PC-9 (cell line): Measurements from ENCODE around the gene PHF21B. TPM values are rescaled to one million over a fixed set of nuclear protein-coding genes. Genes with fewer than 3 reads are reported as not detected.

ENCODE experiments used
- BruUV-seq: library from RNA; stranded (reverse); fragments of 400-500 nt; replicated peaks from 2 replicates; lab custom pipeline; 2021; lab: Mats Ljungman, UMichigan
- CTCF ChIA-PET: fragments of 300-600 bp; sonication (Branson Sonifier 250); formaldehyde crosslinking; loops from one replicate; lab custom pipeline; 2022; ENCODE audit warnings: antibody characterized with exemption; lab: Charles Lee
- POLR2A ChIA-PET: fragments of 300-600 bp; sonication (Branson Sonifier 250); formaldehyde crosslinking; loops from one replicate; lab custom pipeline; 2022; ENCODE audit warnings: antibody characterized with exemption; ENCODE audit not compliant: unreplicated experiment; lab: Charles Lee
- DNase-seq, 2 experiments: peaks; one replicate each; pipeline versions ENCODE4 v3.0.0 to v3.0.0-alpha.2; 2015 to 2022; ENCODE audit warnings: mixed read lengths in 1 of 2
- H2AFZ ChIP-seq: fragments of 200-600 bp; sonication (generic); 2 replicates; pipeline ENCODE4 v1.8.1; 2017; ENCODE audit warnings: antibody characterized with exemption
- H3F3A ChIP-seq: fragments of 200-600 bp; sonication (generic); 2 replicates; pipeline ENCODE4 v1.8.1; 2017; ENCODE audit warnings: antibody characterized with exemption, mild to moderate bottlenecking, low read depth; ENCODE audit not compliant: insufficient read depth
- H3K27ac ChIP-seq: fragments of 200-600 bp; sonication (generic); 2 replicates; pipeline ENCODE4 v1.6.1; 2016; ENCODE audit warnings: mixed run types
- H3K27me3 ChIP-seq: fragments of 200-600 bp; sonication (generic); 2 replicates; pipeline ENCODE4 v1.6.1; 2016; ENCODE audit warnings: low read depth, mixed run types; ENCODE audit not compliant: insufficient read depth
- H3K36me3 ChIP-seq: fragments of 200-600 bp; sonication (generic); 2 replicates; pipeline ENCODE4 v1.6.1; 2016; ENCODE audit warnings: low read depth, mixed run types
- H3K4me1 ChIP-seq: fragments of 200-600 bp; sonication (generic); replicated peaks from 2 replicates; pipeline ENCODE4 v1.6.1; 2016; ENCODE audit warnings: mixed run types; ENCODE audit not compliant: insufficient read depth
- H3K4me2 ChIP-seq: fragments of 200-600 bp; sonication (generic); 2 replicates; pipeline ENCODE4 v1.6.1; 2017; ENCODE audit warnings: mixed run types
- H3K4me3 ChIP-seq: fragments of 200-600 bp; sonication (generic); 2 replicates; pipeline ENCODE4 v1.6.1; 2016; ENCODE audit warnings: mixed run types
- H3K79me2 ChIP-seq: fragments of 200-600 bp; sonication (generic); 2 replicates; pipeline ENCODE4 v1.6.1; 2017; ENCODE audit warnings: low read depth, mixed run types
- H3K9me2 ChIP-seq: fragments of 200-600 bp; sonication (generic); 2 replicates; pipeline ENCODE4 v1.8.1; 2017; ENCODE audit warnings: mild to moderate bottlenecking; ENCODE audit not compliant: insufficient read depth
- H3K9me3 ChIP-seq: fragments of 200-600 bp; sonication (generic); 2 replicates; pipeline ENCODE4 v1.8.1; 2016; ENCODE audit warnings: low read depth; ENCODE audit not compliant: insufficient read depth
- H4K20me1 ChIP-seq: fragments of 200-600 bp; sonication (generic); 2 replicates; pipeline ENCODE4 v1.8.1; 2017; ENCODE audit not compliant: insufficient read depth
- CTCF ChIP-seq: fragments of 200-600 bp; sonication (generic); conservative IDR thresholded peaks from 2 replicates; pipeline ENCODE4 v1.6.1; 2017; ENCODE audit warnings: mixed run types, antibody characterized with exemption, mild to moderate bottlenecking, moderate library complexity
- EZH2 ChIP-seq: fragments of 200-600 bp; sonication (generic); IDR thresholded peaks from 2 replicates; pipeline ENCODE4 v1.8.0; 2017; ENCODE audit warnings: antibody characterized with exemption, low read depth
- intact Hi-C: fragments of 100-400 bp; cut with micrococcal nuclease; formaldehyde crosslinking; loops from one replicate; pipeline ENCODE4 v1.10.0; 2022; ENCODE audit not compliant: unreplicated experiment
- total RNA-seq: library from RNA; stranded (reverse); gene quantifications from 2 replicates; pipeline ENCODE4 v1.2.3, GENCODE V29; 2021

Gene PHF21B
- total RNA-seq, 1 experiment from 2014 or later: not detected

GRCh38 chr22:44932493-44932892 is 77.3 kb downstream of the PHF21B start:
- no TSS peak for BruUV-seq
- CTCF ChIA-PET: no interaction called here
- no peaks in the 10 kb centered on the region for H3K79me2 ChIP-seq
- TF ChIP-seq CTCF: no peak
- TF ChIP-seq EZH2: no peak
- no peak overlapping the region for H3K27ac ChIP-seq
- H2AFZ ChIP-seq: no peak overlapping the region
- intact Hi-C loops: no loop called here
- no peaks in the 10 kb centered on the region for H3K4me1 ChIP-seq
- H3K9me2 ChIP-seq: no peaks in the 10 kb centered on the region
- DNase-seq: no peak
- H3K4me3 ChIP-seq: no peak overlapping the region
- no peaks in the 10 kb centered on the region for H3K9me3 ChIP-seq
- H3K4me2 ChIP-seq: no peak overlapping the region
- H3K36me3 ChIP-seq: no peaks in the 10 kb centered on the region
- peaks cover 97% of the 10 kb centered on the region for H3K27me3 ChIP-seq
- no peaks in the 10 kb centered on the region for H3F3A ChIP-seq
- POLR2A ChIA-PET: interaction anchor here (0.7 kb wide), 1 partner anchor 62 kb away, joined by 6 read pairs; no protein-coding TSS in a partner anchor
- no peaks in the 10 kb centered on the region for H4K20me1 ChIP-seq

- DNase-seq: no peak
- TF ChIP-seq CTCF (no peak), EZH2 (no peak)
- Histone ChIP-seq H2AFZ (no peak overlapping the region), H3K79me2 (no peaks in the 10 kb centered on the region), H3K27ac (no peak overlapping the region), H3K36me3 (no peaks in the 10 kb centered on the region), H3K9me2 (no peaks in the 10 kb centered on the region), H3F3A (no peaks in the 10 kb centered on the region), H4K20me1 (no peaks in the 10 kb centered on the region), H3K9me3 (no peaks in the 10 kb centered on the region), H3K4me1 (no peaks in the 10 kb centered on the region), H3K4me3 (no peak overlapping the region), H3K4me2 (no peak overlapping the region), H3K27me3 (peaks cover 97% of the 10 kb centered on the region)
- ChIA-PET POLR2A (interaction anchor here (0.7 kb wide), 1 partner anchor 63 kb away, joined by 6 read pairs; no protein-coding TSS in a partner anchor), CTCF (no interaction called here)
- intact Hi-C loops: no loop called here
- no TSS peak for BruUV-seq
These were observed 78.0 kb downstream of the PHF21B start for GRCh38 chr22:44931766-44932165.

GRCh38 chr22:44931077-44931540 is 78.7 kb downstream of the PHF21B start:
- DNase-seq: no peak
- intact Hi-C loops: no loop called here
- H4K20me1 ChIP-seq: no peaks in the 10 kb centered on the region
- TF ChIP-seq EZH2 (no peak), CTCF (no peak)
- POLR2A ChIA-PET: no interaction called here
- no peaks in the 10 kb centered on the region for H3K9me3 ChIP-seq
- H3K27me3 ChIP-seq: peaks cover 97% of the 10 kb centered on the region
- no peaks in the 10 kb centered on the region for H3K4me1 ChIP-seq
- H3K4me2 ChIP-seq: no peak overlapping the region
- BruUV-seq: no TSS peak
- no peak overlapping the region for H3K4me3 ChIP-seq
- no peaks in the 10 kb centered on the region for H3K9me2 ChIP-seq
- no peaks in the 10 kb centered on the region for H3K36me3 ChIP-seq
- no peak overlapping the region for H2AFZ ChIP-seq
- CTCF ChIA-PET: no interaction called here
- no peaks in the 10 kb centered on the region for H3K79me2 ChIP-seq
- no peaks in the 10 kb centered on the region for H3F3A ChIP-seq
- H3K27ac ChIP-seq: no peak overlapping the region
